ENCODE results near the gene DOCK6.

DOCK6 gene

DNA sequence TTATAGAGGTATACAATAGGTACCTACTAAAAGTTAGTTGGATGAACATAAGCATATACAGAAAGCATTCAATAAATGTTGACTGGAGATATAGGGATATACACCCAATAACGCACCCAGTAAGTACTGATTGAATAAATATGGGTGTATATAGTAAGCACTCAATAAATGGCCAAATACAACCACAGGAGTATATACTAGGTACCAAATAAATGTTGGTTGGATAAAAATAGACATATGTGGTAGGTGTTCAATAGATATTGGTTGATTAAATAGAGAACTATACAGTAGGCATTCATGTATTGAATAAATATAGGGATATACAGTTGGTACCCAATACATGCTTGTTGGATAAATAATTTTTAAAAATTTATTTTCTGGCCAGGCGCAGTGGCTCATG lies 13.5 kb downstream of the DOCK6 start:
- TF ChIP-seq, protein P1, sequence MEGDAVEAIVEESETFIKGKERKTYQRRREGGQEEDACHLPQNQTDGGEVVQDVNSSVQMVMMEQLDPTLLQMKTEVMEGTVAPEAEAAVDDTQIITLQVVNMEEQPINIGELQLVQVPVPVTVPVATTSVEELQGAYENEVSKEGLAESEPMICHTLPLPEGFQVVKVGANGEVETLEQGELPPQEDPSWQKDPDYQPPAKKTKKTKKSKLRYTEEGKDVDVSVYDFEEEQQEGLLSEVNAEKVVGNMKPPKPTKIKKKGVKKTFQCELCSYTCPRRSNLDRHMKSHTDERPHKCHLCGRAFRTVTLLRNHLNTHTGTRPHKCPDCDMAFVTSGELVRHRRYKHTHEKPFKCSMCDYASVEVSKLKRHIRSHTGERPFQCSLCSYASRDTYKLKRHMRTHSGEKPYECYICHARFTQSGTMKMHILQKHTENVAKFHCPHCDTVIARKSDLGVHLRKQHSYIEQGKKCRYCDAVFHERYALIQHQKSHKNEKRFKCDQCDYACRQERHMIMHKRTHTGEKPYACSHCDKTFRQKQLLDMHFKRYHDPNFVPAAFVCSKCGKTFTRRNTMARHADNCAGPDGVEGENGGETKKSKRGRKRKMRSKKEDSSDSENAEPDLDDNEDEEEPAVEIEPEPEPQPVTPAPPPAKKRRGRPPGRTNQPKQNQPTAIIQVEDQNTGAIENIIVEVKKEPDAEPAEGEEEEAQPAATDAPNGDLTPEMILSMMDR (IDR thresholded peaks at IDR 0.05; ENCODE audit: borderline replicate concordance, control extremely low read depth, extremely low read depth, insufficient read depth, missing control alignments), result no peak
- in situ Hi-C loops (cut with MboI; ENCODE audit: low sequenced_read_pairs, unreplicated experiment), result no loop called here
- DNase-seq (ENCODE audit: low spot score), result no peak

DNA sequence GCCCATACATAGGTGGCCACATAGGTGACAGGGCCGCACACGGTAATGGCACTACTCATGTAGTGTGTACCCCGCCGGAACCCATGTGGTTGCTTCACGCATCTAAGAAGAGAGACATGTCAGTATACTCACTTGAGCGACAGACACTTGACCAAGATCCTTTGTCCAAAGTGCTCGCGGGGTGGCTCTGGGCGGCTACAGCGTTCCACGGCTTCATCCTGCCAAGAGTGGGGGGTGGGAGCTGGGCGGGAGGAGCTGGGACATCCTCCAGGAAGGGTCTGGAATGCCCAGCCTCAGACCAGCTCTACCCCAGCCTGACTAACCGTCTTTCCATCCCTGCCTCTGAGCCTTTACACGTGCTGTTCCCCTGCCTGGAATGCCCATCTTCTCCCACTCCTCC lies 14.4 kb downstream of the DOCK6 start:
- TF ChIP-seq, protein P1 (IDR thresholded peaks at IDR 0.05; ENCODE audit: borderline replicate concordance, control extremely low read depth, extremely low read depth, insufficient read depth, missing control alignments), result no peak
- no peak for DNase-seq (ENCODE audit: low spot score)
- in situ Hi-C loops (cut with MboI; ENCODE audit: low sequenced_read_pairs, unreplicated experiment), result no loop called here

DNA sequence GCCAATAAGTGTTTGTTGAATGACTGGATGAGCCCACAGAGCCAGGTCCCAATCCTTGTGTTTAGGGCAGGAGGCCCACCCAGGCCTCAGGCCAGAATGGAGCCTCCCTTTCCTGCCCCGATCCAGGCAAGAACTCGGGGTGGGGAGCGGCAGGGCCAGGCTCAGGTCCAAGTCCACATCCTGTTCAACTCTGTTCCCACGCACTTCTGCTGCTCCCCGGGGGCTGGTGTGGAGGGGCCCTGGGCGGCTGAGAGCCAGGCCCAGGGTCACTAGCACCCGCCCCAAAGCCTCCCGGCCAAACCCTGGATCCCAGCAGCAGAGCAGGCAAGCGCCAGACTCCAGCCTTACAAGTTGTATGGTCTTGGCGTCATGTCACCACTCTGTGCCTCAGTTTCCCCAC lies 14.9 kb downstream of the DOCK6 start:
- TF ChIP-seq, protein P1 (IDR thresholded peaks at IDR 0.05; ENCODE audit: borderline replicate concordance, control extremely low read depth, extremely low read depth, insufficient read depth, missing control alignments), result no peak
- no peak for DNase-seq (ENCODE audit: low spot score)
- in situ Hi-C loops (cut with MboI; ENCODE audit: low sequenced_read_pairs, unreplicated experiment), result no loop called here

DNA sequence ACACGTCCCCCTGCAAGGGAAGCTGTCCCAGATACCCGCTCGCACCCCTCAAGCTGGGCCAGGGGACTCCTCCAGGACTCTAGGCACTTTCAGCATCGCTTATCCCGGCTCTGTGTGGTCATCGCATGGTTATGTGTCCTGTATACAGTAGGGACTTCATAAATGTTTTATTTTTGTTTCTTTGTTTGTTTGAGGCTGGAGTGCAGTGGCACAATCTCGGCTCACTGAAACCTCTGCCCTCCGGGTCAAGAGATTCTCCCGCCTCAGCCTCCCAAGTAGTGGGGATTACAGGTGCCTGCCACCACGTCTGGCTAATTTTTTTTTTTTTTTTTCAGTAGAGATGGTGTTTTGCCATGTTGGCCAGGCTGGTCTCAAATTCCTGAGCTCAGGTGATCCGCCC lies 15.4 kb downstream of the DOCK6 start:
- TF ChIP-seq, protein P1 (IDR thresholded peaks at IDR 0.05; ENCODE audit: borderline replicate concordance, control extremely low read depth, extremely low read depth, insufficient read depth, missing control alignments), result no peak
- in situ Hi-C loops (cut with MboI; ENCODE audit: low sequenced_read_pairs, unreplicated experiment), result no loop called here
- DNase-seq (ENCODE audit: low spot score), result no peak

DNA sequence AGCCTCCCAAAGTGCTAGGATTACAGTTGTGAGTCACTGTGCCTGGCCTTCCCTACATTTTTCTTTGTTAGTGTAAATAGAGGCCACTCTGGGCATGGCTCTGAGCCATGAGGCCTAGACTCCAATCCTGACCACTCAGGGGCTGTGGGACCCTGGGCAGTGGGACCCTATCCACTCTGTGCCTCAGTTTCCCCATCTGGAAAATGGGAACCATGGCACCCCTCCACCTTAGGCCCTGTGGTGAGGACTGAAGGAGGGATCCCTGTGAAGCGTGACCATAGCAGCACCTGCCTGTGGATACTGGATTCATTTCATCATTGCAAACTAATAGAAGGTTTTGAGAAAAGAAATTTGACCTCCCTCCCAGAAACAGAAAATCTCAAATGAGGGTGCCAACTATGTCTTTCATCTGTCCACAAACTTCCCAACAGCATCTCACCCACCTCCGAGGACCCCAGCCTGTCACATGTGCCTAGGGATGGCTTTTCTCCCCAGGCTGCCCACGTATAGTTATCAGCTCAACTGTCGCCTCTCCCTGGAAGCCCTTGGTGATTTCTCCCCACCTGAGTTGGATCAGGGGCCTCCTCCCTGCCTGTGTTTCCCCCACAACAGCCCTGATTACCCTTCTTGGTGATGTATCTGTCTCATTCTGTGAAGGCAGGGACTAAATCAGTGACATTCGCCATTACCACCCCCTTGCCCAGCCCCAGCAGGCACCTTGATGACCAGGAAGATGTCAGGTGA lies 17.3 kb downstream of the DOCK6 start:
- no peak for DNase-seq (ENCODE audit: low spot score)
- in situ Hi-C loops (cut with MboI; ENCODE audit: low sequenced_read_pairs, unreplicated experiment), result no loop called here
- TF ChIP-seq, protein P1 (IDR thresholded peaks at IDR 0.05; ENCODE audit: borderline replicate concordance, control extremely low read depth, extremely low read depth, insufficient read depth, missing control alignments), result no peak

DNA sequence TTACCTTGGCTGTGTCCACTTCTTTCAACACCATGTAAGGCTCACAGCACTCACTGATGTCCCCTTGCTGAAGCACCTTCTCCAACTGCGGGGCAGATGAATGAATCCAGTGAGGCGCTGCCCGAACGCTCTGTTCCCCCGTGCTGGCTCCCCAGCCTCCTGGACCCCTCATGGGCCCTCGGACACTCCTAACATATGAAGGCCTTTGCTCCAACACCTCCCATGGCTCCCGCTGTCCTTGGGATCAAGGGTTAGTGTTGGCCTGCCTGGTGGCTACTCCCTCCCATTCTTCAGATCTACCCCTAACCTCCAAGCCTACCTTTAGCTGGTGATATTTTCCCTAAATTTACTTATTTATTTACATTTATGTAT lies 18.5 kb downstream of the DOCK6 start:
- no peak for DNase-seq (ENCODE audit: low spot score)
- in situ Hi-C loops (cut with MboI; ENCODE audit: low sequenced_read_pairs, unreplicated experiment), result no loop called here
- TF ChIP-seq, protein P1 (IDR thresholded peaks at IDR 0.05; ENCODE audit: borderline replicate concordance, control extremely low read depth, extremely low read depth, insufficient read depth, missing control alignments), result no peak
